DMS153 (cell line): ENCODE measurements around the gene DIAPH2.

Experiments
- DNase-seq: peaks from one replicate; lab custom pipeline; 2025; lab: John Stamatoyannopoulos, UW

DIAPH2 gene

DNA sequence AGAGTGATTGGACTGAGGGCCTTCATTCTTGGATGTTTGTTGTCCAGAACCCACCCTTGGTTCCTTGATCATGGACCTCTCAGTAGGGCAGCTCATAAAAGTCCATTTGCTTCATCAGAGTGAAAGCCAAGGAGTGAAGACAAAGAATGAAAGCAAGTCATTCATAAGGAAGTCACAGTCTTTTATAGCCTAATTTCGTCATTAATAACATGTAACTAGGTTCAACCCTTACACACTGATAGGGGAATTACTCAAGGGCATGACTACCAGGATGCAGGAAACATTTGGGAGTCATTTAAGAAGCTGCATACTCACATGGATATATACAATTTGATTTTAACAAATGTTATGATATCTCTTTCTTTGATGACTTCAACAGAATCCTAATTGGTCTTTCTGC, 294.3 kb downstream of the DIAPH2 start:
- no peak for DNase-seq

- no peak for DNase-seq
Observed at GRCh38 chrX:96979766-96980165, 295.1 kb downstream of the DIAPH2 start.

DNA sequence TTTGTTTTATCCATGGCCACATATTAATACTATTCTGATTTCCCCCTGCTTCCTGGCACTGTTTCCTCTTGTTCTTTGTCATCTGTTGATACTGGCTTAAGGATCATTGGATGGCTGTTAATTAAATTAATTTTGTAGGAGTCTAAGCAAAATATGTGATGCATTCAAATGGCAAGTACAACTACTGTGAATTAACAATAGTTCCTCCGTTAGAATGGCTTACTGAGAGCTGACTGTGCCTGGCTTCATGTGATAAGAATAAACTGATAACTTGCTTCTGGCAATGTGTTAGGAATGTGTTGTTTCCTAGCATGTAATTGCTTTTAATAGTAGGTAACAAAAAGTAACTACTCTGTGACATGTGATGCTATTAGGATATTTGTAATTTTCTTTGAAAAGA, 297.5 kb downstream of the DIAPH2 start:
- DNase-seq = no peak

DNA sequence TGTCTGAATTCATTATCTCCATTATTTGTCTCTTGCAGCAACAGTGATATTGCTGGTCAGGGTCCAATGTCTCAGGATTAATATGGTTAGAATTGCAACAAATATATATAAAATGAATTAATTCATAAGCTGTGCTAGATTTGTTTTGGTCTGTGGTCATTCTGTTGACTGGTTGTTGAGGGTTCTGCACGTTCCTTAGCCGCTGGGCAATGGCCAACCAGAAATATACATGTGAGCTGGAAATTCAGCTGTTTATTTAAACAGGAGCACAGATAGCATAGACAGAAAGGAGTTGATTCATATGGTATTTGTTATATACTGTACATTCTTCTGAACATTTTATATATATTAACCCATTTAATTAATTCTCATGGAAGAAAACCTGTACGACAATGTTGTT, 299.9 kb downstream of the DIAPH2 start:
- DNase-seq = no peak

DNA sequence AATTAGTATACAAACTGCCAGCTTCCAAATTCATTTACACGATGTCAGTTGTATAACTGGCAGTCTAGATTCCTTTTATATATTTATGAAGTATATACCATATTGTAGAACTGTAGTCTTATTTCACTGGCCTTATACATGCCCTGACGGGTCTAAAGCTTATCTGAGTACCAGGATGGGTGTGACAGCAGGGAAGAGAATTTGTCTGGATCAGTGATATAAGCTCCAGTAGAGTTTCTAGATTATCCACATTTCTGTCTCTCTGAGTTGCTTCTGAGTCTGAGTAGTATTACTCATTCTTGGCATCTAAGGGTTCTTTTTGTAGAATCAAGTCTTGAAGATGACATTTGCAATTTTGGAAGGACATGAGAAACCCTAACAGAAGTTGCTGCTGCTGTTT, 300.4 kb downstream of the DIAPH2 start:
- DNase-seq = no peak

DNA sequence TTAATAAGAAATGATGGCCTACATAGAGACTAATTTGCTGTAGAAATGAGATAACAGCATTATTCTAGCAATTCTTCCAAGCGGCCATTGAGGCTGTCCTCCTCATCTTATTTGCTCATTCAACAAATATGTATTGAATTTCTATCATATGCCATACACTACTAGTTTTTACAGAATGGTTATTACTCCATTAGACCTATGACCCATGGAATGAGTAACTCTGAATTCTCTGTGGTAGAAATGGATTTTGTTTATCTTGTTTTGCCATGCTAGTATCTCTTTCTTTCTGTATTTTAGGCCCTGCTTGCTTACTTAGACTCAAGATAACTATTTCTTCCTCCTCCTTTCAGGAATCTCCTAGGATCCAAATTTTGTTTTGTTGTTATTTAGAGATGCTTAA, 302.6 kb downstream of the DIAPH2 start:
- no peak for DNase-seq

DNA sequence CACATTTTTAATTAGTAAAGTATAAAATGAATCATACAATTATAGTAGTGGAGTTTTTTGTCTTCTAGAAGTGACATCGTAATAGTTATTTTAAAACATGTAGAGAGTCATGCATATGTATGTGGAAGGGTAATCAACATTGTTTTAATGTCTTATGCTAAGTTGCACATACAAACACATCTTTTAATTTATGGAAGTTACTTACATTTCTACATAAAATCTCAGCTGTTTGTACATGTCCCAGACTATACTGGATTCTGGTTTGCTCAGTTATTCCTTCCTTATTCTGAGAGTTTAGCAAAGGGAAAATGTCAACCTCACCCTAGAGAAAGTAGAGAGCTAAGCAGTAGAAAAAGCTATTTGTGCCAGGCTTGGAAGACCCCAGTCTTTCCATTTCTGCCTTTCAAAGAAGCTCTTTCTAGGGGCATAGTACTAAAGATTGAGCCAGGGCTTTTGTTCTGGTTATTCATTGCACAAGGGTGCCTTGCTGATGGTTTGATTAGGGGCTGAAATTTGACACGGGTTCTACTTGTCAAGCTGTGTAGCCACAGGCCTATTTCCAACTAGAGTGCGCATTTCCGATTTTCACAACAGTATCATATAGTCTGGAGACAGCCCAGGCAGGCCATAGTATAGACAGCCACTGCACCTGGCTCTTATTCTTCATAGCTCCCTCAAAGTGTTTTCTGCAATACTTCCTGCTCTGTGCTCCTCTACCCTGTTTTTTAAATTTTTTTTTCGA, 305.4 kb downstream of the DIAPH2 start:
- no peak for DNase-seq

GRCh38 chrX:96994093-96994492, 309.5 kb downstream of the DIAPH2 start:
- DNase-seq = no peak

DNA sequence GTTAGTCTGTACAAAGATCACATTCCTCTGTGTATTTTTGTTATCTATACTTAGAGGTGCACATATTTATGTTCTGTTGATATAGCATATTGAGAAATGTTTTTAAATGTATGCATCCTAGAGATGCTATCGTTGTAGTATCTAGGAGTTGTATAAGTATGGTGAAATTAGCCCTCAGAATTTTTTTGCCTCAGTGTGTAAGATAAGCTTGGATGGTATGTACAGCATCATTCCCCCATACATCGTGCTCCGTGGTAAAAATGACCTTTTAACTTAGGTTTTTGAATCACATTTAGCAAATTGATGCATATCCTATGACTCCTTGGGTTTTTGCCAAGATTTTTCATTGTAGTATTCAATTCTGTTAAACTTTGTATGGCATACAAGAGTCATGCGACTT, 312.6 kb downstream of the DIAPH2 start:
- DNase-seq = no peak

- DNase-seq = no peak
Observed at GRCh38 chrX:97000682-97001368, 316.2 kb downstream of the DIAPH2 start.

GRCh38 chrX:97006167-97006566, 321.5 kb downstream of the DIAPH2 start:
- DNase-seq = no peak

- no peak for DNase-seq
Observed at GRCh38 chrX:97009391-97009790, 324.7 kb downstream of the DIAPH2 start.

DNA sequence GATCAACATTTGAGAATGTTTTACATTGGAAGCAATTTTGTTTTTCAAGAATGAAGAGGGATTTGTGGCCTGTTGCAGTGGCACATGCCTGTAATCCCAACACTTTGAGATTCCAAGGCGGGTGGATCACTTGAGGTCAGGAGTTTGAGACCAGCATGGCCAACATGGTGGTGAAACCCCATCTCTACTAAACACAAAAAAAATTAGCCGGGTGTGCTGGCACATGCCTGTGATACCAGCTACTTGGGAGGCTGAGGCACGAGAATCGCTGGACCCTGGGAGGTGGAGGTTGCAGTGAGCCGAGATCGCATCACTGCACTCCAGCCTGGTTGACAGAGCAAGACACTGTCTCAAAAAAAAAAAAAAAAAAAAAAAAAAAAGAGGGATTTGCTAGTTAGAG, 326.9 kb downstream of the DIAPH2 start:
- no peak for DNase-seq

DNA sequence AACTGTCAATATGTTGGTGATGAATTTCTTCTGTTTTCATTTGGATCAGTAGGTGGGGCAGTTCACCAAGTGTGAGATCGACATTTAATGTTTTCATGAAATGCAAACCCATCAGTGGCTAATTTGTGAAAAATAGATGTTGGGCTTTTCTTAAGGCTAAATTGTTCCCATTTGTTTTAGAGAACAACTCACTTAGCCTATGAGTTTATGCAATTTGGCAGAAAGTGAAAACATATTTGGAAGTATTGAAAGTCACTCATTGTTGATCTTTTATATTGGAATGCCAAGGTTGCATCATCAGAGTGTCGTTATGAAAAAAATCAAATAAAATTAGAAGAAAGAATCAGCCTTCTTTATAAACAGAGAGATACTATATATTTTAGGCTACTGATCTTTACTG, 331.5 kb downstream of the DIAPH2 start:
- no peak for DNase-seq

DNA sequence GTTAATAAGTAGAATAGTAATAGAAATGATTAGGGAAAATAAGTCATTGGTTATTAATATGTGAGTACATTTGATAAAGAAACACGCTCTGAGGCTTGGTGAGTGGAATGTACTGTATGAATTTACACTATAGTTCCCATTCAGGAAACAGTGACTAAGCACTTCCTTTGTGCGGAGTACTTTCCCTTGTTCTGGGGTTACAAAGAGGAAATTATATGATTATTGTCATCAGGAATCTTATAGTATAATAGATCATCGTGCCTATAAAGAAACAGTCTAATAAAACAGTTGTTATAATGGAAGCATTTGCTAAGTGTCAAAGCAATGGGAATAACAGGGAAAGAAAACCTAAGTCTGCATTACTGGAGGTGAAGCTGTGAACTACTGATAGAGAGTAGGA, 337.0 kb downstream of the DIAPH2 start:
- no peak for DNase-seq

DNA sequence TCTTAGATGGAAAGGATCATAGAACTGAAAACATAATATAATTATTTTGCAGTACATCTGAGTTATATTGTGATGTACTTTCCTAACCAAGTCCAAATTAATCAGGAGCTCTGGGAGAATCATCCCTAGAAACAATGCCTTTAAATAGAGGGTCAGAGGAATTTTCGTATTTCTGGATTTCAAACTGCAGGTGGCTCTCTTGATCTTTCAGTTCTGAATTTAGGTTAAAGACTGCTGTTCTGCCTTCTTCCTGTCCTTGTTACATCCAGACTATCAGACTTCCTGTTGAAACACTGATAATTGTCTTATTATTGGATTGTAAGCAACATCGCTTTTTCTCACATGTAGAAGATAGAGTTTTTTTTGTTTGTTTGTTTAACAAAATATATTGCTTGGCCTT, 341.8 kb downstream of the DIAPH2 start:
- no peak for DNase-seq

DNA sequence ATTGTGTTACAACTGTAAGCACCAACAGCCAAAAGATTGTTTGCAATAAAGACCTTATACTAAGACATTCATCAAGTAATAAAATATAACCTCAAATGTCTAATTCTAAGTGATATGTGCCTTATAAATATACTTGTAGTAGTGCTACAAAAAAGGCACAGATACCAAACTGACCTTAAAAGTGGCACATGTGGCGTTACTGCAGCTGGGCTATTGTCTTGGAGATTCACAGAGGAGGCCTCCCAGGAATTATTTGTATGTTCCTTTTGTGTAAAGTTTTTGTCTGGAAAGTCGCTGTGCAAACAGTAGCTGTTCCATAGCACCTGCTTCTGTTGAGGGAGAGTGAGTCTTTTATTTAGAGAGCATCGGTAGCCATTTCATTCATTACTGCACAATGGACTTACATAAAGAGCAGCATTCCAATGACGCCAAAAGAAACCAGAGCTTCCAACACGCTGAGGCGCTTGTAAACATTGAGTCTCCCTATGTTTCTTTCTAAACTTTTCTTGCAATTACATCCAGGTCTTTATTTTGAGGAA, 342.8 kb downstream of the DIAPH2 start:
- peak; percentile 59 for DNase-seq

DNA sequence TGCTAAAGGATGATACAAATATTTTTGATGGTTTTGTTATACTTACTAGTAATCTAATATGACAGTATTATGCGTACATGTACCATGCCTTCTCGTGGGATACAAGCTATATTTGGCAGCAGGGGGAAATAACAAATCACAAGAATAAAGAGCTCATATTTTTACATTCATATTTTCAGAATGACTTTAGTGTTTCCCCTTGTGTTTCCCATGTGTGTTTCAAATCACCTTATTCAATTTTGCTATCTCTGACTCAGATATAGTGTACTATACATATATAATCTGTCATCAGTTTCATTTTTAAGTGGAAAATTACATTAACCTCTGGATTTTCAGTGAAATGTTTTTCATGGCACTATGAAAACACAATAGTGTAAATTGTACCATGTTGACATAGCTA, 345.8 kb downstream of the DIAPH2 start:
- no peak for DNase-seq

DNA sequence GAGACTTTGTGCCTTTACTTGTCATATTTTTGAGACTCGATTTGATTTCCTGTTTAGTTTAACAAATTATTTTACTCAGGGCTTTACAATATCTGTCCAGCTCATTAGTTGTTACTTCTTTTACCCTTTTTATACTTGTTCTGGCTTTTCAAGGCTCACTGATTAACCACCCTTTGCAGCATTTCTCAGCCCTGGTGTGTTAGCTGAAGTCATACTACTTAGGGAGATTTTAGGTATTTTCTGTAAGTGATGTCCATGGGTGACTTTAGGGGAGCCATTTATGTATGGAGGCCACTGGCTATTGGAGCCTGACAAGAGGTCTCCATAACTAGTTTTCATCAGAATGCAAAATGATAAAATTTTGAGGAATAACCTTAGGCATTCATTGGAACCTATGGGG, 346.3 kb downstream of the DIAPH2 start:
- DNase-seq = no peak

DNA sequence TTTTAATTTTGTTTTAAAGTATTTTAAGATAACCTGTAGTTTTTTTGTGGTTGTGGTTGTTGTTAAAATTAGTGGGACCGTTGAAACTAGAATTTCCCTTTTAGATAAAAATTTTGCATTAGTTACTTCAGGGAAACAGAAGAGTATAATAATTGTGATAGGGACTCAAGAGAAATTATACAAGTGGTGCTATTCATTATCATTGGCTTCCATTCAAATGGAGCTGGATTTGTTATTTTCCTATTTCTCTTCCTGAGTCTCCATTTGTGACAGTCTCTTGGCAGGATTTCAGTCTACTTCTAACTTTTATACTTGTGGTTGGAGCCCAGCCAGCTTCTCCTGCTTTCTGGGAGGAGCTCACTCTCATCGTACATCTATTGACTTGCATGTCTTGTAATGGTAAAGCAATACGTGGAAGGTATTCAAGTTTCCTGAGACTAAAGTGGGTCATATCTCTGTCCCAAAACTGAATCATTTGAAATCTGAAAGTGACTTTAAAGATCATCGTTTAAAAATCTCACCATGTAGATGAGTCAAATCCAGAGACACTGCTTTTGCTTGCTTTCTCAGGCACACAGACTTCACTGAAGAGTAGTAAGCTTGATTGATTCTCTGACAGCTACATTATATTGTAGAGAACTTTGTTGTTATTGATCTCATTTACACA, 354.9 kb downstream of the DIAPH2 start:
- DNase-seq = no peak

GRCh38 chrX:97045470-97045869, 360.8 kb downstream of the DIAPH2 start:
- no peak for DNase-seq

- DNase-seq = no peak
Observed at GRCh38 chrX:97046867-97047266, 362.2 kb downstream of the DIAPH2 start.

DNA sequence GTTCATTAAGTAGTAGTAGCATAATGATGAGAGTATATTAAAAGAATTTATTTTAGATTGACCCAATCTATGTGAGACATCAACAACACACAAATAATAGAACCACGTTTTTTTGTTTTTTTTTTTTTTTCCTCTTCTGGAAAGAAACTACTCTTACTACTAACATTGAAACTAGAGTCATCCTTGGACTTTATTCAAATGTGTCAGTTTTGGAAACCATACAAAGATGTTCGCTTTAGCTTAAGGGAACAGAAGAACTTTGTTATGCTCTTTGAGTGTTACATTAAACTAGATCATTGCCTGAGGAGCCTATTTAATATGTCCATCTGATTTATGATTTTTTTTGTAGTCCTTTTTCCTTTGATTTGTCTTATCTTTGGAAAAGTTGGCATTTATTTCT, 365.8 kb downstream of the DIAPH2 start:
- DNase-seq = no peak
